PC-9 (cell line): Measurements from ENCODE around the gene GJA9. TPM values are rescaled to one million over a fixed set of nuclear protein-coding genes. Genes with fewer than 3 reads are reported as not detected.

Experiments
- Bru-seq: library from RNA; stranded (reverse); fragments of 400-500 nt; gene quantifications from one replicate; lab custom pipeline; 2021; lab: Mats Ljungman, UMichigan
- BruChase-seq, 2 experiments: library from RNA; stranded (reverse); fragments of 400-500 nt; gene quantifications; one replicate each; lab custom pipeline; 2021; lab: Mats Ljungman, UMichigan
- BruUV-seq: library from RNA; stranded (reverse); fragments of 400-500 nt; replicated peaks from 2 replicates; lab custom pipeline; 2021; lab: Mats Ljungman, UMichigan
- CTCF ChIA-PET: fragments of 300-600 bp; sonication (Branson Sonifier 250); formaldehyde crosslinking; loops from one replicate; lab custom pipeline; 2022; ENCODE audit warnings: antibody characterized with exemption; lab: Charles Lee
- POLR2A ChIA-PET: fragments of 300-600 bp; sonication (Branson Sonifier 250); formaldehyde crosslinking; loops from one replicate; lab custom pipeline; 2022; ENCODE audit warnings: antibody characterized with exemption; ENCODE audit not compliant: unreplicated experiment; lab: Charles Lee
- DNase-seq, 2 experiments: peaks; one replicate each; pipeline versions ENCODE4 v3.0.0 to v3.0.0-alpha.2; 2015 to 2022; ENCODE audit warnings: mixed read lengths in 1 of 2
- H2AFZ ChIP-seq: fragments of 200-600 bp; sonication (generic); 2 replicates; pipeline ENCODE4 v1.8.1; 2017; ENCODE audit warnings: antibody characterized with exemption
- H3F3A ChIP-seq: fragments of 200-600 bp; sonication (generic); 2 replicates; pipeline ENCODE4 v1.8.1; 2017; ENCODE audit warnings: antibody characterized with exemption, mild to moderate bottlenecking, low read depth; ENCODE audit not compliant: insufficient read depth
- H3K27ac ChIP-seq: fragments of 200-600 bp; sonication (generic); 2 replicates; pipeline ENCODE4 v1.6.1; 2016; ENCODE audit warnings: mixed run types
- H3K27me3 ChIP-seq: fragments of 200-600 bp; sonication (generic); 2 replicates; pipeline ENCODE4 v1.6.1; 2016; ENCODE audit warnings: low read depth, mixed run types; ENCODE audit not compliant: insufficient read depth
- H3K36me3 ChIP-seq: fragments of 200-600 bp; sonication (generic); 2 replicates; pipeline ENCODE4 v1.6.1; 2016; ENCODE audit warnings: low read depth, mixed run types
- H3K4me1 ChIP-seq: fragments of 200-600 bp; sonication (generic); replicated peaks from 2 replicates; pipeline ENCODE4 v1.6.1; 2016; ENCODE audit warnings: mixed run types; ENCODE audit not compliant: insufficient read depth
- H3K4me2 ChIP-seq: fragments of 200-600 bp; sonication (generic); 2 replicates; pipeline ENCODE4 v1.6.1; 2017; ENCODE audit warnings: mixed run types
- H3K4me3 ChIP-seq: fragments of 200-600 bp; sonication (generic); 2 replicates; pipeline ENCODE4 v1.6.1; 2016; ENCODE audit warnings: mixed run types
- H3K79me2 ChIP-seq: fragments of 200-600 bp; sonication (generic); 2 replicates; pipeline ENCODE4 v1.6.1; 2017; ENCODE audit warnings: low read depth, mixed run types
- H3K9me2 ChIP-seq: fragments of 200-600 bp; sonication (generic); 2 replicates; pipeline ENCODE4 v1.8.1; 2017; ENCODE audit warnings: mild to moderate bottlenecking; ENCODE audit not compliant: insufficient read depth
- H3K9me3 ChIP-seq: fragments of 200-600 bp; sonication (generic); 2 replicates; pipeline ENCODE4 v1.8.1; 2016; ENCODE audit warnings: low read depth; ENCODE audit not compliant: insufficient read depth
- H4K20me1 ChIP-seq: fragments of 200-600 bp; sonication (generic); 2 replicates; pipeline ENCODE4 v1.8.1; 2017; ENCODE audit not compliant: insufficient read depth
- CTCF ChIP-seq: fragments of 200-600 bp; sonication (generic); conservative IDR thresholded peaks from 2 replicates; pipeline ENCODE4 v1.6.1; 2017; ENCODE audit warnings: mixed run types, antibody characterized with exemption, mild to moderate bottlenecking, moderate library complexity
- EZH2 ChIP-seq: fragments of 200-600 bp; sonication (generic); IDR thresholded peaks from 2 replicates; pipeline ENCODE4 v1.8.0; 2017; ENCODE audit warnings: antibody characterized with exemption, low read depth
- intact Hi-C: fragments of 100-400 bp; cut with micrococcal nuclease; formaldehyde crosslinking; loops from one replicate; pipeline ENCODE4 v1.10.0; 2022; ENCODE audit not compliant: unreplicated experiment
- long read RNA-seq: library from polyadenylated mRNA; stranded (forward); transcript quantifications from one replicate; pipeline ENCODE4 v2.0.0, GENCODE V29; 2022
- total RNA-seq: library from RNA; stranded (reverse); gene quantifications from 2 replicates; pipeline ENCODE4 v1.2.3, GENCODE V29; 2021

The GJA9 gene
- total RNA-seq (0.48 and 1.1 TPM in 2 replicates), Bru-seq, nascent RNA (percentile 53 among the genes with signal in this experiment), BruChase-seq, experiment 1, labeled RNA remaining after a 2-hour chase (percentile 60 among the genes with signal in this experiment), BruChase-seq, experiment 2, labeled RNA remaining after a 6-hour chase (percentile 64 among the genes with signal in this experiment)
- long read RNA-seq, result 0 reads

GRCh38 chr1:38881487-38881886, at the start of gene GJA9:
Gene GJA9, minus strand, starts transcription at chr1:38881587. Its CDS starts 5,489 bp downstream, at chr1:38876098.
- ChIA-PET POLR2A (interaction anchor here (0.7 kb wide), 2 partner anchors 40 to 61 kb away, joined by 3 read pairs; no protein-coding TSS in a partner anchor), CTCF (interaction anchor here (0.6 kb wide), 1 partner anchor 22 kb away, joined by 4 read pairs; no protein-coding TSS in a partner anchor)
- TF ChIP-seq CTCF (no peak), EZH2 (no peak)
- no peaks in the 10 kb centered on the region for H3K36me3 ChIP-seq
- no peak within 1 kb of the TSS for H2AFZ ChIP-seq
- H3F3A ChIP-seq, result peaks cover 10% of the 10 kb centered on the region; the same call in 1 of the 2 replicates
- intact Hi-C loops, result no loop called here
- H3K79me2 ChIP-seq, result no peaks in the 10 kb centered on the region
- H3K4me3 ChIP-seq, result no peak within 1 kb of the TSS
- H4K20me1 ChIP-seq, result no peaks in the 10 kb centered on the region
- no peak within 1 kb of the TSS for H3K27ac ChIP-seq
- no peaks in the 10 kb centered on the region for H3K9me2 ChIP-seq
- no peaks in the 10 kb centered on the region for H3K4me1 ChIP-seq
- H3K9me3 ChIP-seq, result no peaks in the 10 kb centered on the region
- no TSS peak for BruUV-seq
- no peak within 1 kb of the TSS for H3K4me2 ChIP-seq
- DNase-seq, result no peak
- no peaks in the 10 kb centered on the region for H3K27me3 ChIP-seq

GRCh38 chr1:38929476-38929875, 48.1 kb upstream of the GJA9 start:
- H4K20me1 ChIP-seq, result no peaks in the 10 kb centered on the region
- no peaks in the 10 kb centered on the region for H3K79me2 ChIP-seq
- no peaks in the 10 kb centered on the region for H3K9me3 ChIP-seq
- H3K4me1 ChIP-seq, result no peaks in the 10 kb centered on the region
- no peak overlapping the region for H3K4me3 ChIP-seq
- BruUV-seq, result no TSS peak
- H3K27ac ChIP-seq, result no peak overlapping the region
- no peaks in the 10 kb centered on the region for H3K27me3 ChIP-seq
- no peak for DNase-seq
- no peaks in the 10 kb centered on the region for H3K36me3 ChIP-seq
- CTCF ChIA-PET, result interaction anchor here (0.6 kb wide), 1 partner anchor 32 kb away, joined by 4 read pairs; no protein-coding TSS in a partner anchor
- TF ChIP-seq CTCF (no peak), EZH2 (no peak)
- no peak overlapping the region for H2AFZ ChIP-seq
- no peaks in the 10 kb centered on the region for H3F3A ChIP-seq
- no peaks in the 10 kb centered on the region for H3K9me2 ChIP-seq
- H3K4me2 ChIP-seq, result no peak overlapping the region
- POLR2A ChIA-PET, result no interaction called here
- intact Hi-C loops, result no loop called here

DNA sequence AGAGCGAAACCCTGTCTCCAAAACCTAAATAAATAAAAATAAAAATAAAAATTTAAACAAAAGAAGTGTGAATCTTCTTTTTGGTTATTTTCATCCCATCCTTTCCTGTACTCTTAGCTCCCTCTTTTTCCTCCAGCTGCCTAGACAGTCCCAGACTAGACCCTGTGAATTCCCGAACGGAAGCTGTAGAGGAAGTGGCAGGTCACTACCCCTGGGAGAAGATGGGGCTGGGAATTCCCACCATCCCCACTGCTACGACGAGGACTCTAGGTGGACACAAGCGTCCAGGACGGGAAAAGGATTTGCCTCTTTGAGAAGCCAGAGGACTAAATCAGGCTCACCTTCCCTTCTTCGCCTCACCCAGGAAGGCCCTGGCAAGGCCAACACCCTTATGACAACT, 47.7 kb upstream of the GJA9 start:
- CTCF ChIA-PET, result interaction anchor here (0.6 kb wide), 1 partner anchor 32 kb away, joined by 4 read pairs; no protein-coding TSS in a partner anchor

More for the DNA sequence above, 47.7 kb upstream of the GJA9 start:
- no peaks in the 10 kb centered on the region for H3K79me2 ChIP-seq
- no peaks in the 10 kb centered on the region for H4K20me1 ChIP-seq
- H3K9me2 ChIP-seq, result no peaks in the 10 kb centered on the region
- no peaks in the 10 kb centered on the region for H3K27me3 ChIP-seq
- no peak overlapping the region for H3K4me3 ChIP-seq
- H3K9me3 ChIP-seq, result no peaks in the 10 kb centered on the region
- H3K27ac ChIP-seq, result no peak overlapping the region
- intact Hi-C loops, result no loop called here
- TF ChIP-seq EZH2 (no peak), CTCF (no peak)
- no peak overlapping the region for H3K4me2 ChIP-seq
- H3K36me3 ChIP-seq, result no peaks in the 10 kb centered on the region
- no peaks in the 10 kb centered on the region for H3F3A ChIP-seq
- H3K4me1 ChIP-seq, result no peaks in the 10 kb centered on the region
- POLR2A ChIA-PET, result no interaction called here
- H2AFZ ChIP-seq, result no peak overlapping the region
- no peak for DNase-seq
- no TSS peak for BruUV-seq
